OCI-LY3 (cell line): ENCODE measurements around the gene GALNT2.

Experiments used
- CTCF ChIP-seq: fragments of 200-600, 300-600 bp; sonication (generic); IDR thresholded peaks from 2 replicates; pipeline ENCODE4 v1.5.1; 2014; ENCODE audit warnings: antibody characterized with exemption, low read length, low read depth
- EZH2phosphoT487 ChIP-seq: fragments of 200-600 bp; shearing (Covaris generic); IDR thresholded peaks from 2 replicates; pipeline ENCODE4 v1.6.1; 2018; ENCODE audit warnings: antibody characterized with exemption, mixed run types, low read depth

GRCh38 chr1:230175839-230176238 is 108.8 kb downstream of the GALNT2 start:
- TF ChIP-seq CTCF = no peak
- no peak for TF ChIP-seq EZH2phosphoT487
